Jurkat, Clone E6-1 (cell line): ENCODE data around the gene PADI2. TPM values are rescaled to one million over a fixed set of nuclear protein-coding genes. Genes with fewer than 3 reads are reported as not detected.

Experiments used
- DNase-seq: peaks from one replicate; pipeline ENCODE4 v3.0.0-alpha.2; 2011; ENCODE audit warnings: low read depth, low spot score
- H3K4me3 ChIP-seq: 2 replicates; pipeline ENCODE4 v1.5.1; 2011; ENCODE audit warnings: mild to moderate bottlenecking, low read length, control low read depth, moderate library complexity
- polyA plus RNA-seq: library from polyadenylated mRNA; unstranded; fragments of >200 nt; gene quantifications from one replicate; pipeline ENCODE4 v1.2.1, GENCODE V29; 2012; ENCODE audit warnings: missing spikeins; ENCODE audit not compliant: insufficient read length, insufficient read depth

The PADI2 gene
- polyA plus RNA-seq: 2.8 TPM

DNA sequence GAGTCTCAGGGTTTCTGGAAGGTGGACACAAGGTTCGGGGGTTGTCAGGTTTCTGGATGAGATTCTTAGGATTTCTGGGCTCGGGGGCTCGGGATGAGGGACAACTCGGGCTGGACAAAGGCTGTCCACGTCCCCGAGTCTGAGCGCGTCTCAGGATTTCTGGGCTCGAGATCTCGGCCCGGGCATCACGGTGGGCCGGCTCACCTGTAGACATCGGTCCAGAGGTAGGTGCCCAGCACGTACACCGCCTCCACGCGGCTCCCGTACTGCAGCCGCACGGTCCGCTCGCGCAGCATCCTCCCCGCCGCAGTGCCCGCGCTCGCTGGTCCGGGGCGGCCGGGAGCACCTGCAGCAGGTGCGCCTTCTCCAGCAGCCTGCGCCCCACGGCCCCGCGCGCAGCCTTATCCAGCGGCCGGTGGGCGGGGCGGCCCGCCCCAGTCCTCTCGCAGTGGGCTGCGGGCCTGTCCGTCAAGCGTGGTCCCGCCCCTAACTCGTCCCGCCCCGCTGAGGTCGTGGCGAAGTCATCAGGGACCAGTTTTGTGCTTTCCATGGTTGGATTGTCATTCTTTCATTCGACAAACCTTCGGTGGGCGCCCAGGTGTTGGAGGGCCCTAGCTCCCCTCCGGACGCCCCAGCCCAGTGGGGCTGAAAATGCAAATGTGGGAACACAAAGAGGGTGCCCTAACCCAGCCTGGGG is at the start of gene PADI2:
PADI2 (minus strand) TSS at position 376 of the 697 bp plus-strand sequence; CDS start at position 296, 80 bp downstream.
- no peak within 1 kb of the TSS for H3K4me3 ChIP-seq
- DNase-seq: no peak

DNA sequence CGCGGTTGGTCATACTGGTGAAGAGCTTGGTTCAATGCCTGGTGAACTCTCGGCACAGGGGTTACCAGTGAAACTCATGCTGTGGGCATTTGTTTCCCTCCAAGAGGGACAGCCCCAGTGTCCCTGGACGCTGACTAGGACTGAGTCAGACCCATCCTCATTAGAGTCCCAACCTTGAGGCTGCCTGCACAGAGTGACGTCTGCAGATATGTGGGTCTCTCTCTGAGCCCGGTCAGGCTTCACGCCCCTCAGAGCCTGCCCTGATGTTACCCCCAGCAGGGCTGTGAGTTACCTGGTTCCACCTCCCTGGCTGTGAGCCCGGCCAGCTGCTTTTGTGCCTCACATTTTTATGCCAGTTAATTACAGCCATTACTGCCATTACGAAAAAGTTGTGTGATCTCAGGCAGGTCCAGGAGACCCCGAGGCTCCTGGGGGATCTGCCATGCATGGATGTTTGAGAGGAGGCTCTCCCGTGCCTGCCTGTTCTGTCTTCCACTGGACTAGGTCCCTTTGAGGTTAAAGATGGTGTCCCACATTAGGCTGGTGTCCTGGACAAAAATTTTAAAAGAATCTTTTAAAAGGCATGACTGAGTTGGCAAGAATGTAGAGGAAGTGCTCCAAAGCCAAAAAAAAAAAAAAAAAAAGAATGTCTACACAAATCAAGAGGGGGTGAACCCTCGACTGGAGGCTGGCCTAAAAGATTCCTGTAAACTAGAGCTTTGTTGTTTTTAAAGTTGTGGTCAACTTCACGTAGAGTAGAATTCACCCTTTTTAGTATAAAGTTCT is 49.0 kb upstream of the PADI2 start:
- H3K4me3 ChIP-seq: no peak overlapping the region
- DNase-seq: no peak

- no peak for DNase-seq
- no peak overlapping the region for H3K4me3 ChIP-seq
These were observed 48.5 kb upstream of the PADI2 start for GRCh38 chr1:17167786-17168090.

- DNase-seq: no peak
These were observed 48.0 kb upstream of the PADI2 start for GRCh38 chr1:17167041-17167785.

DNA sequence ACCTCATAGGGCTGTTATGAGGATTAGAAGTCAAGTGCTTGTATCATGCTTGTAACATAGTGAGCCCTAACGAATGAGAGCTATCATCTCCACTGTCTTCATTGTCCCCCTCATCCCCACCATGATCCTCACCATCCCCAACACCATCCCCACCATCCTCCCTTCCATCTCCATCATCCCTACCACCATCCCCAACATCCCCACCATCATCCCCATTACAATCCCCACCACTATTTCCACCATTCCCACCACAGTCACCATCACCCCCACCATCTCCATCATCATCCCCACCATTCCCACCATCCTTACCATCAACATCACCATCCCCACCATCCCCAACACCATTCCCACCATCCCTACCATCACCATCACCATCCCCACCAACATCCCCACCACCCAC is 46.6 kb upstream of the PADI2 start:
- DNase-seq: no peak

More at GRCh38 chr1:17167041-17167785, 48.0 kb upstream of the PADI2 start:
- no peak overlapping the region for H3K4me3 ChIP-seq

GRCh38 chr1:17163789-17164666 is 44.8 kb upstream of the PADI2 start:
- DNase-seq: no peak

More for the DNA sequence above, 46.6 kb upstream of the PADI2 start:
- H3K4me3 ChIP-seq: no peak overlapping the region

DNA sequence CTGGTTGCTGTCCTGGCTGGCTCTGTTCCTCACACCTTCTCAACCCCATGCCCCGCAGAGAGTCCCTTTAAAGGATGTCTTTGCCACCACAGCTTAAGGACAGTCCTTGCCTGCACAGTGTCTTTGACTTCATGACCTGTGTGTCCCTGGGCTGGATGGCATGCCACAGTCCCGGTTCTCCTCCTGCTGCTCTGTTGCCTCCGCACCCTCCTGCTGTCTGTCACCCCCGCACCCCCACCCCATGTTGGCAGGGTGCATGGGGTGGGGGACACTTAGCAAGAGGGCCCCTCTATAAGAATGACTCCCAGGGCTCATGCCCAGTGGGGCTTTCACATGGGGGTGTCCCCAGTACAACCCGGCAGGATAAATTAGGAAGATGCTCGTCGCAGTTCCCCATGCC is 44.1 kb upstream of the PADI2 start:
- H3K4me3 ChIP-seq: no peak overlapping the region
- no peak for DNase-seq

More at GRCh38 chr1:17163789-17164666, 44.8 kb upstream of the PADI2 start:
- H3K4me3 ChIP-seq: no peak overlapping the region

DNA sequence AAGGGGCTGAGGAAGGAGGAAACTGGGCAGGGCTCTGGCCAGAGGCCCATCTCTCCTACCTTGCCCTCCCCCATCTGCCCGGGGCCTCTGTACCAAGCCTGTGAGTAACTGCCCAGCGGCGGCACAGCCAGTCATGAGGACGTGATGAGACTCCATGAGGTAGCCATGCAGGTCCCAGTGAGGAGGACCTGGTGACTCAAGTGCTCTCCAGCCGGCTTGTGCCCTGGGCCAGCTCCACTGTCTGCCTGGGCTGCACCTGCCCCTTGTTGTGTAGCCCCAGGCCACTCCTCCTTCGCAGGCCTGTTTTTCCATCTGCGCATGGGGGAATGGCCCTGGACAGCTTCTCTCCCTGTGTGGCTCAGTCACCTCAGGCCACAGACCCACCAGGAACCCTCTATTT is 43.7 kb upstream of the PADI2 start:
- H3K4me3 ChIP-seq: no peak overlapping the region
- DNase-seq: no peak

GRCh38 chr1:17161926-17162800 is 42.9 kb upstream of the PADI2 start:
- DNase-seq: no peak
- H3K4me3 ChIP-seq: no peak overlapping the region

DNA sequence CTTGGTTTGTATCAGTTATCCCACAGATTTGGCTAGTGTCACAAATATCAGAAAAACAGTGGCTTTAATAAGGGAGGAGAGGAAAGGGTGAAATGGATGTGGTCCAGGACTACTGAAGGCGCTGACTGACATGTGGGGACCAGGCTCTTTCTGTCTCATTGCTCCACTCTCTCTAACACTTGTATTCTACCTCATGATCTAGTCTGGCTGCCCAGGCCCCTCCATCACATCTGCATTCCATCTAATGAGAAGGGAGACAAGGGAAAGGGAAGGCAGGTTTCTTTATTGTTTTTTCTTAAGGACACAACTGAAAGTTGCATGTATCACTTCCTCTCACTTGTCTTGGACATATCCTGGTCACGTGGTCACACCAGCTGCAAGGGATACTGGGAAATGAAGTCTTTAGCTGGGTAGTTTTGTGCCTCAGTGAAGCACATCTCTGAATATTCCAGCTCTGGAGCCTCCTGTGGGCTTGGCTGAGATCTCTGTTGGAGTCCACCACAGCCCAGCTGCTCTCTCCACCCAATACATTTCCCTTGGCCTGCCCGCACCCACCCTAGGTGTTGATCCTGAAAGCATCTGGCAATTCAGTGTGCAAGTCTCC is 42.0 kb upstream of the PADI2 start:
- DNase-seq: peak; percentile 26

GRCh38 chr1:17158961-17159360 is 39.7 kb upstream of the PADI2 start:
- no peak for DNase-seq
- no peak overlapping the region for H3K4me3 ChIP-seq

More for the DNA sequence above, 42.0 kb upstream of the PADI2 start:
- H3K4me3 ChIP-seq: no peak overlapping the region

- peak; percentile 27 for DNase-seq
- no peak overlapping the region for H3K4me3 ChIP-seq
These were observed 36.9 kb upstream of the PADI2 start for GRCh38 chr1:17156108-17156507.

DNA sequence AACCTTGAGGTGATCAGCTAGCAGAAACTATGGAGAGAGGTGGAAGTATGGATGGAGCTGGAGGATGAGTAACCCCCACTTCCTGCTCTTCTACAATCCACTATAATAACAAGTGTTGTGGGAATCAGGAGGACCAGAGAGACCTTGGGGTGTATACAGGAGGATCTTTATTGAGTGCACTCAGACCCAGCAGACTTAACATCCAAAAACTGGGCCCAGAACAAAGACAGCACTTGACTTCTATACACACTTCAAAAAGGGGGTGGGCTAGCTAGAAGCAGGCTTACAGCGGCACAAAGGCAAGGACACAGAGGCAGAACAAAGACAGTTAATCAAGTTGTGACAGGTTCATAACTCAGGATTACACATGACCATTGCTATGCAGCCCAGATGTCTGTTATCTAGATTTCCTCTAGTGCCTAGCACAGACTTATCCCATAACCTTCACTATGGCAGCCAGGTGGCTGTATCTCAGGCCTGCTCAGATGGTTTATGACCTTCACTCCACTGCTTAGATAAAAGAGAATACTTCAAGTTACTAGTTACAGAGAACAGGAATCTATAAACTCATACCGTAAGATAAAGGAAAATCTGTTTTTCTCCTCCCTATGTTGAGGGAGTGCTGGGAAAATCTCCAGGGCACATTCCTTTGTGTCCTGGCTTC is 36.1 kb upstream of the PADI2 start:
- no peak for DNase-seq
- no peak overlapping the region for H3K4me3 ChIP-seq

GRCh38 chr1:17149771-17150170 is 30.5 kb upstream of the PADI2 start:
- no peak overlapping the region for H3K4me3 ChIP-seq
- no peak for DNase-seq

DNA sequence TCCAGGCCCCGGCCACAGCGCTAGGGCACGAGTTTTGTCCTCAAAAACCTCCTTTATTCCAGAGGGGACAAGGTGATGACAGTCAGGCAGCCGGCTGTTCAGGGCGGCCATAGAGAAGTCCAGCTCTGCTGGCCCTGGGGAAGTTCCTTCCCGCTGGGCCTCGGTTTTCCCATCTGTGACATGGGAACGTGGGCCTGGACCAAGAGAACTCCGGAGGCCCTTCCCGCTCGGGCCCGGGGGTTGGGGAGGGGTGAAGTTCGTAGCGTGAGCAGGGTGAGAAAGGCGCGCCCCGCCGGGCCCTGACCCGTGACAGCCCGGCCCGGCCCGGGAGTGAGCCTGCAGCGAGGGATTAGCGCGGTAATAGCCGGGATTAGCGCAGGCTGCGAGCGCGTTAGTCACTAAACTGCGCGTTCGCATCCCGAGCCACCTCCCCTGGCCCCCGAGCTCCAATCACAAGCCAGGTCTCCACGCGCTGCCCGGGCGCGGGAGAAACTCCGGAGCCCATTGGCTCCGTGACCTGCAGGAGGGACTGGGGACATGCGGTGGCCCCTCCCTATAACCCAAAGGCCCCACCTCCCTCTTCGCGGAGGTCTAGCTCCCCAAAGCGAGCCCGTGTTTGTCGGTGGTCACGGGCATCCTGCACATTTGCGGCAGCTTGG is 29.8 kb upstream of the PADI2 start:
- no peak for DNase-seq
- H3K4me3 ChIP-seq: no peak overlapping the region

GRCh38 chr1:17145648-17146047 is 26.4 kb upstream of the PADI2 start:
- no peak overlapping the region for H3K4me3 ChIP-seq
- no peak for DNase-seq

- no peak for DNase-seq
- no peak overlapping the region for H3K4me3 ChIP-seq
These were observed 24.5 kb upstream of the PADI2 start for GRCh38 chr1:17143760-17144159.
